ENCODE data around the gene LRIT2. TPM values are rescaled to one million over a fixed set of nuclear protein-coding genes. Genes with fewer than 3 reads are reported as not detected.

Gene LRIT2
- total and polyA plus RNA-seq, 9 of the 15 experiments (the other 6 are each of a cell fraction or from before 2014, with no cell fraction given) = not detected

- TF ChIP-seq MGA (IDR thresholded peaks at IDR 0.05) (no peak), ARID2 (IDR thresholded peaks at IDR 0.05) (no peak), USF2 (CRISPR knock-in tag; IDR thresholded peaks at IDR 0.05) (peak; percentile 50), USF1 (CRISPR knock-in tag; IDR thresholded peaks at IDR 0.05) (peak; percentile 48), POLR2AphosphoS5 (IDR thresholded peaks at IDR 0.05; ENCODE audit: control insufficient read depth, insufficient read depth, low read depth, low read length) (no peak)
These were observed 52.6 kb downstream of the LRIT2 start (continued) for GRCh38 chr10:84172467-84173356.

Data from K562 (cell line).